Suprapubic skin (tissue), 4 donors: ENCODE results near the gene OR11A1. TPM values are rescaled to one million over a fixed set of nuclear protein-coding genes. Genes with fewer than 3 reads are reported as not detected.
"Not testable (repeated sequence)": the region's sequence is repeated elsewhere in the genome, so short reads cannot be mapped to it uniquely, and the experiment has no call there.

Experiments used
- DNase-seq, 2 donors: peaks; one replicate each; pipeline ENCODE4 v3.0.0-alpha.2; 2019; ENCODE audit warnings: low spot score in 2 of 2
- H3K27ac ChIP-seq: fragments of 200-600 bp; sonication (generic); one replicate; pipeline ENCODE4 v1.5.1; 2019
- H3K27me3 ChIP-seq: fragments of 200-600 bp; sonication (generic); one replicate; pipeline ENCODE4 v1.5.1; 2019
- H3K36me3 ChIP-seq: fragments of 200-600 bp; sonication (generic); one replicate; pipeline ENCODE4 v1.5.1; 2019
- H3K4me1 ChIP-seq: fragments of 200-600 bp; sonication (generic); one replicate; pipeline ENCODE4 v1.5.1; 2019
- H3K4me3 ChIP-seq: fragments of 200-600 bp; sonication (generic); one replicate; pipeline ENCODE4 v1.5.1; 2019; ENCODE audit warnings: mild to moderate bottlenecking
- H3K9me3 ChIP-seq: fragments of 200-600 bp; sonication (generic); one replicate; pipeline ENCODE4 v1.5.1; 2019
- EP300 ChIP-seq: sonication (generic); formaldehyde crosslinking; IDR thresholded peaks from one replicate; pipeline ENCODE4 v1.6.1; 2017; ENCODE audit warnings: antibody characterized with exemption
- POLR2A ChIP-seq, 2 donors: fragments of 450-650 bp; IDR thresholded peaks; one replicate each; pipeline ENCODE4 v1.6.1; 2017; ENCODE audit warnings: antibody characterized with exemption in 2 of 2, mild to moderate bottlenecking in 2 of 2, moderate library complexity in 2 of 2
- POLR2AphosphoS5 ChIP-seq, 3 donors: sonication (generic); formaldehyde crosslinking; IDR thresholded peaks; one replicate each; pipeline ENCODE4 v1.6.1; 2017; ENCODE audit warnings: antibody characterized with exemption in 3 of 3
- WGBS: methylation state at CpG from one replicate; pipeline ENCODE4 v1.1.5; 2018; 5-methylcytosine and 5-hydroxymethylcytosine counted together
- total RNA-seq, 4 donors: library from RNA; depleted of rRNA; stranded (reverse); fragments of >200 nt; gene quantifications; one replicate each; pipeline ENCODE4 v1.1.0, GENCODE V29; 2016
- TF ChIP-seq, protein P1 (sequence below), 2 donors: fragments of 200-600 bp in 1 of 2; fragments of 450-650 bp in 1 of 2; sonication (generic) in 1 of 2; IDR thresholded peaks; one replicate each; pipeline ENCODE4 v1.5.1; 2016 to 2019; ENCODE audit warnings: antibody characterized with exemption in 2 of 2, mild to moderate bottlenecking in 1 of 2, moderate library complexity in 1 of 2

OR11A1 gene
- total RNA-seq, 4 donors from 2014 or later, result not detected

DNA sequence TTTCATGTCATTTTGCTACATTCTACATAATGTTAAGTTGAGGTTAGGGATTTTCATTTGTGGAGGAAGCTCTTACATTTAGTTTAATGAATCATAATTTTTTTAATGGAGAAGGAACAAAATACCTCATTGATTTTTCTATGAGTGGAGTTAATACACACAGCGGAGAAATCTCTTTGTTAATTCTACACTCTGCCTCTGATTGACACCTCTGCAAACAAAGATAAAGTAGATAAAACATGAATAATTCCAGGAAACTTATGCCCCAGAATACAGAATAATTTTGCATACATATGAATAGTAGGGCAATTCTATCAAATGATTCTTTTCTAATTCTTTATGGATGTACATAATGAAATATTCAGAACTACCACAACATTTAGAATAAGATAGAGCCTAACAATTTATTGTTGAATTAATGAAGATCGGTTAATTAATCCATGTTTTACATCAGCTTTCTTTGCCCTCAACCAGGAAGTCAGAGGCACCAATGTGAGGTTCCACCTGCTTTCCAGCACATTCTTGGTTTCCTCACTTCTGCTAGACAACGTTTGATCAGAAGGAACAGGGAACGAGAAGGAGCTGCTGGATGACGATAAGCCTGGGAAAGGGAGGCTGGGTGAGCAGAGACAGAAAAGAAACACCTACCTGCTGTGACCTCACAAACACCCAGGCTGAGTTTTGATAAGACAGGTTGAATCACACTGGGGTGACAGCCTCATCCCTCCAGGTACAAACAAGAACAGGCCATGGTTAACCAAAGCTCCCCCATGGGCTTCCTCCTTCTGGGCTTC, 4.3 kb upstream of the OR11A1 start:
- TF ChIP-seq POLR2AphosphoS5 (IDR thresholded peaks at IDR 0.05), result no peak
- TF ChIP-seq POLR2A (IDR thresholded peaks at IDR 0.05), result no peak
- TF ChIP-seq, protein P1, sequence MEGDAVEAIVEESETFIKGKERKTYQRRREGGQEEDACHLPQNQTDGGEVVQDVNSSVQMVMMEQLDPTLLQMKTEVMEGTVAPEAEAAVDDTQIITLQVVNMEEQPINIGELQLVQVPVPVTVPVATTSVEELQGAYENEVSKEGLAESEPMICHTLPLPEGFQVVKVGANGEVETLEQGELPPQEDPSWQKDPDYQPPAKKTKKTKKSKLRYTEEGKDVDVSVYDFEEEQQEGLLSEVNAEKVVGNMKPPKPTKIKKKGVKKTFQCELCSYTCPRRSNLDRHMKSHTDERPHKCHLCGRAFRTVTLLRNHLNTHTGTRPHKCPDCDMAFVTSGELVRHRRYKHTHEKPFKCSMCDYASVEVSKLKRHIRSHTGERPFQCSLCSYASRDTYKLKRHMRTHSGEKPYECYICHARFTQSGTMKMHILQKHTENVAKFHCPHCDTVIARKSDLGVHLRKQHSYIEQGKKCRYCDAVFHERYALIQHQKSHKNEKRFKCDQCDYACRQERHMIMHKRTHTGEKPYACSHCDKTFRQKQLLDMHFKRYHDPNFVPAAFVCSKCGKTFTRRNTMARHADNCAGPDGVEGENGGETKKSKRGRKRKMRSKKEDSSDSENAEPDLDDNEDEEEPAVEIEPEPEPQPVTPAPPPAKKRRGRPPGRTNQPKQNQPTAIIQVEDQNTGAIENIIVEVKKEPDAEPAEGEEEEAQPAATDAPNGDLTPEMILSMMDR (IDR thresholded peaks at IDR 0.05), result no peak
- Histone ChIP-seq H3K27me3 (no peaks in the 10 kb centered on the region), H3K4me1 (no peaks in the 10 kb centered on the region), H3K4me3 (no peak overlapping the region), H3K9me3 (no peaks in the 10 kb centered on the region), H3K36me3 (no peaks in the 10 kb centered on the region), H3K27ac (no peak overlapping the region)
- WGBS, result 91% methylated on average over 5 of the region's 5 CpGs
- no peak for DNase-seq

DNA sequence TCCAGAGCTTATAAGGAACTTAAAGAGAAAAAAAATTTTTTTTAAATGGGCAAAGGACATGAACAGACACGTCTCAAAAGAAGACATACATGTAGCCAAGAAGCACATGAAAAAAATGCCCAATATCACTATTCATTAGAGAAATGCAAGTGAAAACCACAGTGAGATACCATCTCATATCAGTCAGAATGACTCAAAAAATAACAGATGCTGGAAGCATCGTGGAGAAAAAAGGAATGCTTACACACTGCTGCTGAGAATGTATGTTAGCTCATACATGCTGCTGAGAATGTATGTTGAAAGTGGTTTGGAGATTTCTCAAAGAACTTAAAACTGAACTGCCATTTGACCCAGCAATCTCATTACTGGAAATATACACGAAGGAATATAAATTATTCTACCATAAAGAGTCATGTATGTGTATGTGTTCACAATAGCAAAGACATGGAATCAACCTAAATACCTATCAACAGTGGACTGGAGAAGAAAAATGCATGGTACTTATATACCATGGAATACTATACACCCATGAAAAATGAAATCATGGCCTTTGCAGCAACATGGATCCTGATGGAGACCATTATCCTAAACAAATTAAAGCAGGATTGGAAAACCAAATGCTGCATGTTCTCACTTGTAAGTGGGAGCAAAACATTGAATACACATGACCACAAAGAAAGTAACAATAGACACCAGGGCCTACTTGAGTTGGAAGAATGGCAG, 5.2 kb downstream of the OR11A1 start:
- H3K27me3 ChIP-seq, result no peaks in the 10 kb centered on the region
- H3K9me3 ChIP-seq, result no peaks in the 10 kb centered on the region
- H3K36me3 ChIP-seq, result no peaks in the 10 kb centered on the region
- 44% methylated on average over 3 of the region's 3 CpGs for WGBS
- no peak overlapping the region for H3K4me3 ChIP-seq
- H3K27ac ChIP-seq, result no peak overlapping the region
- no peak for DNase-seq
- H3K4me1 ChIP-seq, result no peaks in the 10 kb centered on the region
- TF ChIP-seq POLR2AphosphoS5 (IDR thresholded peaks at IDR 0.05) (no peak), EP300 (no peak), POLR2A (IDR thresholded peaks at IDR 0.05) (no peak)
- TF ChIP-seq, protein P1 (IDR thresholded peaks at IDR 0.05), result no peak

DNA sequence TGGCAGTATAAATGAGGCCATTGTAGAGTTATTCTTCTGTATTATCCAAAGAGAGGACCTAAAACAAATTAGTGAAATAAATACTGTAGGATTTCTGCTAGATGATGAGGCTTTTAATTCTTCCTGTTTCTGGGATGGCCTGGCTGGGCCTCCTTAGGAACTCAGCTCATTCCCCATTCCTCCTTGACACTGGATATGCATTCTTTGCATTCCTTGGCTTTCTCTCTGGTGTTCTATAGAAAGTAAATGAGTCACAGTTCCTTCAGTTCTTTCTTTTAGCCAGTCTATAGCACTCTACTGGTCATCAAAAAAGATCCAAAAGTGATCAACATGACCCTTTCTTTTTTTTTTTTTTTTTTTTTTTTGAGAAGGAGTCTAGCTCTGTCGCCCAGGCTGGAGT, 9.2 kb downstream of the OR11A1 start:
- Histone ChIP-seq H3K27me3 (no peaks in the 10 kb centered on the region), H3K36me3 (no peaks in the 10 kb centered on the region), H3K9me3 (no peaks in the 10 kb centered on the region), H3K4me1 (no peaks in the 10 kb centered on the region), H3K27ac (no peak overlapping the region), H3K4me3 (no peak overlapping the region)
- no peak for DNase-seq
- TF ChIP-seq POLR2A (IDR thresholded peaks at IDR 0.05) (no peak), POLR2AphosphoS5 (IDR thresholded peaks at IDR 0.05) (no peak)
- TF ChIP-seq, protein P1 (IDR thresholded peaks at IDR 0.05), result no peak
- 100% methylated on average over 1 of the region's 1 CpG for WGBS

DNA sequence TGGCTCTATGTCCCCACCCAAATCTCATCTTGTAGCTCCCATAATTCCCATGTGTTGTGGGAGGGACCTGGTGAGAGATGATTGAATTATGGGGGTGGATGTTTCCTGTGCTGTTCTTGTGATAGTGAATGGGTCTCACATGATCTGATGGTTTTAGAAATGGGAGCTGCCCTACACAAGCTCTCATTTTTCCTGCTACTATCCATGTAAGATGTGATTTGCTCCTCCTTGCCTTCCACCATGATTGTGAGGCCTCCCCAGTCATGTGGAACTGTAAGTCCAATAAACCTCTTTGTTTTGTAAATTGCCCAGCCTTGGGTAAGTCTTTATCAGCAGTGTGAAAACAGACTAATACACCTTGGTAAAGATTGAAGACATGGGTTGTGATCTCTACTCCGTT, 12.8 kb downstream of the OR11A1 start:
- H3K9me3 ChIP-seq, H3K4me3 ChIP-seq, H3K27me3 ChIP-seq, DNase-seq, H3K27ac ChIP-seq, H3K36me3 ChIP-seq, H3K4me1 ChIP-seq: not testable (repeated sequence)
- WGBS, result 92% methylated on average over 1 of the region's 1 CpG

DNA sequence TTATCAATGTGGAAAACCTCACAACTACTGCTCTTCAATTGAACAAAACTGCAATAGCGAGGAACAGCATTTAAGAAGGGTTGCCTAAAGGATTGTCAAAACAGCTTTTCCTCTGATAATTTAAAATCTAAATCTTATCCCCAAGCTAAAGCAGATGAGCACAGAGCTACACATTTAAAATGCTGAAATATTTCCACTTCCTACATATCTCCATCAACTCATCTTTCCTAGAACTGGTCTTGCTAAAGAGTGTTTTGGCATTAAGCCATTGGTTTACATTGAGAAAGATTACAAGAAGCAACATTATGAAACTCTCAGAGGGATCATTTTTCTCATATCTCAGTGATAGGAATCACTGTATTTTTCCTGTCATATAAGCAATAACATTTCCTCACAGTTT, 14.2 kb downstream of the OR11A1 start:
- Histone ChIP-seq H3K27me3 (no peaks in the 10 kb centered on the region), H3K4me1 (no peaks in the 10 kb centered on the region), H3K4me3 (no peak overlapping the region), H3K27ac (no peak overlapping the region), H3K9me3 (no peaks in the 10 kb centered on the region), H3K36me3 (no peaks in the 10 kb centered on the region)
- DNase-seq, result no peak
- TF ChIP-seq EP300 (no peak), POLR2AphosphoS5 (IDR thresholded peaks at IDR 0.05) (no peak), POLR2A (IDR thresholded peaks at IDR 0.05) (no peak)
- TF ChIP-seq, protein P1 (IDR thresholded peaks at IDR 0.05), result no peak
- WGBS, result 76% methylated on average over 1 of the region's 1 CpG
